PC-9 (cell line): ENCODE results near the gene GNLY. TPM values are rescaled to one million over a fixed set of nuclear protein-coding genes. Genes with fewer than 3 reads are reported as not detected.

Experiments
- BruUV-seq: library from RNA; stranded (reverse); fragments of 400-500 nt; replicated peaks from 2 replicates; lab custom pipeline; 2021; lab: Mats Ljungman, UMichigan
- CTCF ChIA-PET: fragments of 300-600 bp; sonication (Branson Sonifier 250); formaldehyde crosslinking; loops from one replicate; lab custom pipeline; 2022; ENCODE audit warnings: antibody characterized with exemption; lab: Charles Lee
- POLR2A ChIA-PET: fragments of 300-600 bp; sonication (Branson Sonifier 250); formaldehyde crosslinking; loops from one replicate; lab custom pipeline; 2022; ENCODE audit warnings: antibody characterized with exemption; ENCODE audit not compliant: unreplicated experiment; lab: Charles Lee
- DNase-seq, 2 experiments: peaks; one replicate each; pipeline versions ENCODE4 v3.0.0 to v3.0.0-alpha.2; 2015 to 2022; ENCODE audit warnings: mixed read lengths in 1 of 2
- H2AFZ ChIP-seq: fragments of 200-600 bp; sonication (generic); 2 replicates; pipeline ENCODE4 v1.8.1; 2017; ENCODE audit warnings: antibody characterized with exemption
- H3F3A ChIP-seq: fragments of 200-600 bp; sonication (generic); 2 replicates; pipeline ENCODE4 v1.8.1; 2017; ENCODE audit warnings: antibody characterized with exemption, mild to moderate bottlenecking, low read depth; ENCODE audit not compliant: insufficient read depth
- H3K27ac ChIP-seq: fragments of 200-600 bp; sonication (generic); 2 replicates; pipeline ENCODE4 v1.6.1; 2016; ENCODE audit warnings: mixed run types
- H3K27me3 ChIP-seq: fragments of 200-600 bp; sonication (generic); 2 replicates; pipeline ENCODE4 v1.6.1; 2016; ENCODE audit warnings: low read depth, mixed run types; ENCODE audit not compliant: insufficient read depth
- H3K36me3 ChIP-seq: fragments of 200-600 bp; sonication (generic); 2 replicates; pipeline ENCODE4 v1.6.1; 2016; ENCODE audit warnings: low read depth, mixed run types
- H3K4me1 ChIP-seq: fragments of 200-600 bp; sonication (generic); replicated peaks from 2 replicates; pipeline ENCODE4 v1.6.1; 2016; ENCODE audit warnings: mixed run types; ENCODE audit not compliant: insufficient read depth
- H3K4me2 ChIP-seq: fragments of 200-600 bp; sonication (generic); 2 replicates; pipeline ENCODE4 v1.6.1; 2017; ENCODE audit warnings: mixed run types
- H3K4me3 ChIP-seq: fragments of 200-600 bp; sonication (generic); 2 replicates; pipeline ENCODE4 v1.6.1; 2016; ENCODE audit warnings: mixed run types
- H3K79me2 ChIP-seq: fragments of 200-600 bp; sonication (generic); 2 replicates; pipeline ENCODE4 v1.6.1; 2017; ENCODE audit warnings: low read depth, mixed run types
- H3K9me2 ChIP-seq: fragments of 200-600 bp; sonication (generic); 2 replicates; pipeline ENCODE4 v1.8.1; 2017; ENCODE audit warnings: mild to moderate bottlenecking; ENCODE audit not compliant: insufficient read depth
- H3K9me3 ChIP-seq: fragments of 200-600 bp; sonication (generic); 2 replicates; pipeline ENCODE4 v1.8.1; 2016; ENCODE audit warnings: low read depth; ENCODE audit not compliant: insufficient read depth
- H4K20me1 ChIP-seq: fragments of 200-600 bp; sonication (generic); 2 replicates; pipeline ENCODE4 v1.8.1; 2017; ENCODE audit not compliant: insufficient read depth
- EZH2 ChIP-seq: fragments of 200-600 bp; sonication (generic); IDR thresholded peaks from 2 replicates; pipeline ENCODE4 v1.8.0; 2017; ENCODE audit warnings: antibody characterized with exemption, low read depth
- intact Hi-C: fragments of 100-400 bp; cut with micrococcal nuclease; formaldehyde crosslinking; loops from one replicate; pipeline ENCODE4 v1.10.0; 2022; ENCODE audit not compliant: unreplicated experiment
- total RNA-seq: library from RNA; stranded (reverse); gene quantifications from 2 replicates; pipeline ENCODE4 v1.2.3, GENCODE V29; 2021
- TF ChIP-seq, protein P1 (sequence below): fragments of 200-600 bp; sonication (generic); conservative IDR thresholded peaks from 2 replicates; pipeline ENCODE4 v1.6.1; 2017; ENCODE audit warnings: mixed run types, antibody characterized with exemption, mild to moderate bottlenecking, moderate library complexity

GNLY gene
- total RNA-seq, 1 experiment from 2014 or later = not detected

DNA sequence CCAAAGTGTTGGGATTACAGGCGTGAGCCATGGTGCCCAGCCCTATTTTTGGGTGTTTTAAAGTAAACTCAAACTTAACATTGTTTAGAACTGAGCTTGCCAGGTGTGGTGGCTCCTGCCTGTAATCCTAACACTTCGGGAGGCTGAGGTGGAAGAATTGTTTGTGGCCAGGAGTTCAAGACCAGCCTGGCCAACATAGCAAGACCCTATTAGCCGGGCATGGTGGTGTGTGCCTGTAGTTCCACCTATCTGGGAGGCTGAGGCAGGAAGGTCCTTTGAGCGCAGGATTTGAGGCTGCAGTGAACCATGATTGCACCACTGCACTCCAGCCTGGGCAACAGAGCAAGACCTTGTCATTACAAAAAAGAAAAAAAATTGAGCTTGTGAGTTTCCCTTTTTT, 43.7 kb upstream of the GNLY start:
- H3K79me2 ChIP-seq = no peaks in the 10 kb centered on the region
- H4K20me1 ChIP-seq = no peaks in the 10 kb centered on the region
- H2AFZ ChIP-seq = no peak overlapping the region
- H3K9me3 ChIP-seq = no peaks in the 10 kb centered on the region
- intact Hi-C loops = no loop called here
- no peak overlapping the region for H3K4me3 ChIP-seq
- TF ChIP-seq, protein P1, sequence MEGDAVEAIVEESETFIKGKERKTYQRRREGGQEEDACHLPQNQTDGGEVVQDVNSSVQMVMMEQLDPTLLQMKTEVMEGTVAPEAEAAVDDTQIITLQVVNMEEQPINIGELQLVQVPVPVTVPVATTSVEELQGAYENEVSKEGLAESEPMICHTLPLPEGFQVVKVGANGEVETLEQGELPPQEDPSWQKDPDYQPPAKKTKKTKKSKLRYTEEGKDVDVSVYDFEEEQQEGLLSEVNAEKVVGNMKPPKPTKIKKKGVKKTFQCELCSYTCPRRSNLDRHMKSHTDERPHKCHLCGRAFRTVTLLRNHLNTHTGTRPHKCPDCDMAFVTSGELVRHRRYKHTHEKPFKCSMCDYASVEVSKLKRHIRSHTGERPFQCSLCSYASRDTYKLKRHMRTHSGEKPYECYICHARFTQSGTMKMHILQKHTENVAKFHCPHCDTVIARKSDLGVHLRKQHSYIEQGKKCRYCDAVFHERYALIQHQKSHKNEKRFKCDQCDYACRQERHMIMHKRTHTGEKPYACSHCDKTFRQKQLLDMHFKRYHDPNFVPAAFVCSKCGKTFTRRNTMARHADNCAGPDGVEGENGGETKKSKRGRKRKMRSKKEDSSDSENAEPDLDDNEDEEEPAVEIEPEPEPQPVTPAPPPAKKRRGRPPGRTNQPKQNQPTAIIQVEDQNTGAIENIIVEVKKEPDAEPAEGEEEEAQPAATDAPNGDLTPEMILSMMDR = no peak
- TF ChIP-seq EZH2 = no peak
- no peak overlapping the region for H3K4me2 ChIP-seq
- POLR2A ChIA-PET = no interaction called here
- peaks cover 28% of the 10 kb centered on the region; the same call in 1 of the 2 replicates for H3K36me3 ChIP-seq
- BruUV-seq = no TSS peak
- CTCF ChIA-PET = interaction anchor here (0.6 kb wide), 1 partner anchor 13 kb away, joined by 3 read pairs; no protein-coding TSS in a partner anchor
- DNase-seq = no peak
- peaks cover 51% of the 10 kb centered on the region for H3F3A ChIP-seq
- peak overlapping the region; percentile 37; the same call in 1 of the 2 replicates for H3K27ac ChIP-seq
- no peaks in the 10 kb centered on the region for H3K27me3 ChIP-seq
- no peaks in the 10 kb centered on the region for H3K9me2 ChIP-seq
- peaks cover 27% of the 10 kb centered on the region for H3K4me1 ChIP-seq

DNA sequence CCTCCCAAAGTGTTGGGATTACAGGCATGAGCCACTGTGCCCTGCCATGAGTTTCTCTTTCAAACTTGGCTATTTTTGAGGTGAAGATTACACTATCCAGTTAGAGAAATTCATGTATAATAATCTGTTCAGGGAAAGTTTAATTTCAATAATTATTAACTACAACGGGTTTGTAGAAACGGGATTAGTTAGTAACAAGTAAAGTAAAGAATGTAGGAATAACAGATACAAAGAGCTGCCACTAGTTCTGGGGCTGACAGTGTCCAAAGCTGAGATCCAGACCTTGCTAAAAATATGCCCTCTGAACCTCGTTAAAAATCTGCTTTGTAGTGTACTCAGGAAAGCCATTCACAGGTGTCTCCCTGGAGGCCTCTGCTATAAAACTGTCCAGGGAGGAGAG, 43.1 kb upstream of the GNLY start:
- Histone ChIP-seq H3K36me3 (peaks cover 28% of the 10 kb centered on the region; the same call in 1 of the 2 replicates), H3F3A (peaks cover 51% of the 10 kb centered on the region), H4K20me1 (no peaks in the 10 kb centered on the region), H3K79me2 (no peaks in the 10 kb centered on the region), H3K4me3 (no peak overlapping the region), H3K4me2 (no peak overlapping the region), H2AFZ (no peak overlapping the region), H3K9me2 (no peaks in the 10 kb centered on the region), H3K27me3 (no peaks in the 10 kb centered on the region), H3K4me1 (peaks cover 27% of the 10 kb centered on the region), H3K9me3 (no peaks in the 10 kb centered on the region), H3K27ac (no peak overlapping the region)
- TF ChIP-seq, protein P1 = no peak
- no peak for TF ChIP-seq EZH2
- DNase-seq = no peak
- intact Hi-C loops = no loop called here
- no TSS peak for BruUV-seq
- POLR2A ChIA-PET = no interaction called here
- CTCF ChIA-PET = interaction anchor here (0.6 kb wide), 2 partner anchors 12 to 50 kb away, joined by 3 to 4 read pairs; no protein-coding TSS in a partner anchor

DNA sequence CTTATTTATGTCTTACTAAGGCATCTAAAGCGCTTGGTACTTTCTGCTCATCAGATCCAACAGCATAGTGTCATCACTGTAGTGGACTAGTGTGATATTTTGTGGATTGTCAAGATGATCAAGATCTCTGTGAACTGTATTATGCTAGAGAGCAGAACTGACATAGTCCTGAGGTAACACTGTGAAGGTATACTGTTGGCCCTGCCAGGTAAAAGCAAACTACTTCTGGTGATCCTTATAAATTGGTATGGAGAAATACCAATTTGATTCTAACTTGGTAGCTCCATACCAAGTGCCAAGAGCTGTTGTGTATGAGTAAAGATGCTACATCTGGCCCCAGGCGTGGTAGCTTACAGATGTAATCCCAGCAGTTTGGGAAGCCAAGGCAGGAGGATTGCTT, 42.1 kb upstream of the GNLY start:
- H3K4me3 ChIP-seq = no peak overlapping the region
- H3K36me3 ChIP-seq = peaks cover 23% of the 10 kb centered on the region; the same call in 1 of the 2 replicates
- no peak for DNase-seq

More for the DNA sequence above, 42.1 kb upstream of the GNLY start:
- TF ChIP-seq, protein P1 = no peak
- TF ChIP-seq EZH2 = no peak
- Histone ChIP-seq H4K20me1 (no peaks in the 10 kb centered on the region), H3F3A (peaks cover 45% of the 10 kb centered on the region), H3K9me2 (no peaks in the 10 kb centered on the region), H3K79me2 (no peaks in the 10 kb centered on the region), H3K4me2 (no peak overlapping the region), H3K27ac (no peak overlapping the region), H2AFZ (no peak overlapping the region), H3K27me3 (no peaks in the 10 kb centered on the region), H3K4me1 (peaks cover 27% of the 10 kb centered on the region), H3K9me3 (no peaks in the 10 kb centered on the region)
- intact Hi-C loops = no loop called here
- ChIA-PET CTCF (no interaction called here), POLR2A (no interaction called here)
- BruUV-seq = no TSS peak
